Ishikawa (cell line): Measurements from ENCODE around the gene UBE2QL1.

Experiments used
- EGR1 ChIP-seq: IDR thresholded peaks from 2 replicates; pipeline ENCODE4 v1.6.1; 2012
- EP300 ChIP-seq: IDR thresholded peaks from 2 replicates; pipeline ENCODE4 v1.6.1; 2012; ENCODE audit warnings: borderline replicate concordance
- NFIC ChIP-seq: IDR thresholded peaks from 2 replicates; pipeline ENCODE4 v1.6.1; 2012
- USF1 ChIP-seq: IDR thresholded peaks from 2 replicates; pipeline ENCODE4 v1.6.1; 2012
- YY1 ChIP-seq: IDR thresholded peaks from 2 replicates; pipeline ENCODE4 v1.6.1; 2012; ENCODE audit warnings: low read depth
- ZBTB7A ChIP-seq: IDR thresholded peaks from 2 replicates; pipeline ENCODE4 v1.6.1; 2012; ENCODE audit warnings: low read depth

GRCh38 chr5:6476313-6476661 is 27.6 kb downstream of the UBE2QL1 start:
- no peak for TF ChIP-seq EP300
- no peak for TF ChIP-seq NFIC
- no peak for TF ChIP-seq YY1
- TF ChIP-seq EGR1 = no peak
- no peak for TF ChIP-seq USF1
- no peak for TF ChIP-seq ZBTB7A
